HG03457 (cell line): ENCODE data around the gene KISS1.
"Not testable (repeated sequence)": the region's sequence is repeated elsewhere in the genome, so short reads cannot be mapped to it uniquely, and the experiment has no call there.

Source experiments
- ATAC-seq: cut with Tn5 transposase; IDR thresholded peaks from one replicate; pipeline ENCODE4 v1.9.1; 2021; ENCODE audit warnings: moderate number of reproducible peaks; ENCODE audit not compliant: unreplicated experiment

Gene KISS1, protein sequence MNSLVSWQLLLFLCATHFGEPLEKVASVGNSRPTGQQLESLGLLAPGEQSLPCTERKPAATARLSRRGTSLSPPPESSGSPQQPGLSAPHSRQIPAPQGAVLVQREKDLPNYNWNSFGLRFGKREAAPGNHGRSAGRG

DNA sequence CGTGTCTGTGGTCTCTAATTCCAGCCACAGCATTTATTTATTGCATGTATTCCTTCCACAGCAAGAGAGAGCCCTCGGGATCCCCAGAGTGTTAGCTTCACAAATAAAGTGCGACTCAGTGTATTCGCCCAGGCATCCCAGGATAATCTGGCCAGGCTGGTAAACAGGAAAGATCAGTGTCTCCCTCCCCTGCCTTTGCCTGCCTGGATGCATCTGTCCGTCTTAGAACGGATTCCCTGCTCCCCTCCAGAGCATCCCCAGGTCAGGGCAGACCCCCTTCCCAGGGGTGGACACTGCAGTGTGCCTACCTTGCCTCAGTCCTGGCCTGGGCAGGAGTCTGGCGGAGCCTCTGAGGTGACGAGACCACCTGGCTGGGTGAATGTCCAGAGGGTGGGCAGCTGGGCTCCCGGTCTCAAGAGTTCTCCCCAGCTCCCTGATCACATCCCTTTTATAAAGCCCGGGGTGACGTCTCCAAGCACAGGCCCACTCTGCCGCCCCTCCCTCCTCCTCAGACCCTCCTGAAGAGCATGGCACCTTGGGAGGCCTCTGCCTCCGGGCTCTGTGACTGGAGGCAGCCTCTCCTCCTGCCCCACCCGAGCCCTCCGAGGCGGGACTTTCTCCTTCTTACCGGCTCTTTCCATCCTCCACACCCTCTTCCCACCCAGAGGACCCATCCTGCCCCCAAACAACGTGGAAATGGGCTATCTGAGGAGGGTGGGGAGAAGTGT is at the start of gene KISS1:
TSS of gene KISS1 (minus strand) at position 424 of the 728 bp plus-strand sequence. CDS start 3,615 bp downstream, outside the sequence.
- ATAC-seq: no peak

DNA sequence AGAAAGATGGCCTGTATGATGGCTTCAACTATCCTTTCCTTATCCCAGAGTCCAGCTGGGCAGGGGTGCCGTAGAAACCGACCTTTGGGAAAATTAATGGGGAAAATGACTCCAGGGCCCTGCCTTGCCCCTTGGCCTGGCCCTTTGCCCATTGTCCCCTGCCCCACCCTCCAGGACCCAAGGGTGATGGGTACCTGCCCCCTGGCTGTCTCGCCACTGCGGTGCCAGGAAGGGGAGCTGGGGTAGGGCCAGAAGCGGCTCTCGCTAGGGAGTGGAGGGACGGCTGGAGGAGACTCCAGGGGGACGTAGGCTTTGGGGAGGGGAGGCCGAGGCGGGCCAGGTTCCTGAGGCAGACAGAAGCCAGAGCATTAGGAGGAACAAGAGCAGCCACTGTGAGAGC is 46.6 kb upstream of the KISS1 start:
- ATAC-seq: no peak

DNA sequence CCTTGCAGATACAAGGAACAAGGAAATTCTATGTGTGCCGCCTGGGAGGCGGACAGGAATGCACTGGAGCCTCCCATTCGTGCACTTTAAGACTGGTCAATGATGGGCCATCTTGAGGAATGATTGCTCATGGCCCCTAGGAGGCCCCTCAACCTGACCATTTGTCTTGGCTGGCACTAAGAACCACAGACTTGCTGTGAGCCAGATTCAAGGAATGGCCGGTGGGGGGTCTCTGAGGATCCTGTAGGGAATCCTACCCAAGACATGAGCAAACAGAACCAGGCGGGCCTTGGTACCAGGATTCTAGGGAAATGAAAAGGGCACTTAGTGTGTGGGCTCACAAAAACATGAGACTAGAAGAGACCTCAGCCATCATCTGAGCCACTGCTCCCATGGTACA is 45.6 kb upstream of the KISS1 start:
- ATAC-seq: no peak

DNA sequence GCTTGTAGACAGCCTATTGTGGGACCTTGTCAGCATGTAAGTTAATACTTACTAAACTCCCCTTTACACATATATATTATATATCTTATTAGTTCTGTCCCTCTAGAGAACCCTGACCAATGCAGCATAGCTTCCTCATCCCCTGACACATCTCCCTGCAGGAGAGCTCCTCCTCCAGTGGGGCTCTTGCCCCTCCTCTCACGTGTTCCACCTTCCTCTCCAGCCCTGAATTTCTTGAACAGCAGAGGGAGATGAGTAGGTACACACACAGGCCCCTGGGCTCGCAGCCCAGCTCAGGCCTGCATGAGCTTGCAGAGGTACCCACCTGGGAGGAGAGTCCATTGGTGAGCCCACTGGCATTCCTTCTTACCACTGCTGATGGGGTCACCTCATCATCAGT is 44.8 kb upstream of the KISS1 start:
- no peak for ATAC-seq

DNA sequence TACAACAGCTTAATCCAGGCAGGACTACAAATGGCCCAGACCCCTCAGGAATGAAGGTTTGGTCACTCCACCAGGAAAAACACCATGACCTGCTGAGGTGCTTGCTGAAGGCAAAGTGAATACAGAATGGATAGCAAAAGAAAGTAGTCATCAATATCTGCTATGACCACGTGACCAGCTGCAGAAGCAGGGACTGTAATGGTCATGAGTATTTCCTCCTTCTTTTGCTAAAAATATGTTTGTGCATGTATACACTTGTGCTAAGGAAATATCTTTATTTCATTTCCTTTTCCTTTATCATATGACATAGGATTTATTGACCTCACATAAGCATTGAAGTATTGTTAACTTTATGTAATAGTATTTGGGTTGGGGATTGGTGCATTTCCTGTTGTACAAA is 43.9 kb upstream of the KISS1 start:
- no peak for ATAC-seq

DNA sequence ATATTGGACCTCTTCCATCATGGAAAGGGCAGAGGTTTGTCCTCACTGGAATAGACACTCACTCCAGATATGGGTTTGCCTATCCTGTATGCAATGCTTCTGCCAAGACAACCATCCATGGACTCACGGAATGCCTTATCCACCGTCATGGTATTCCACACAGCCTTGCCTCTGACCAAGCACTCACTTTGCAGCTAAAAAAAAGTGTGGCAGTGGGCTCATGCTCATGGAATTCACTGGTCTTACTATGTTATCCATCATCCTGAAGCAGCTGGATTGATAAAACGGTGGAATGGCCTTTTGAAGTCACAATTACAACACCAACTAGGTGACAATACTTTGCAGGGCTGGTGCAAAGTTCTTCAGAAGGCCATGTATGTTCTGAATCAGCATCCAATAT is 43.1 kb upstream of the KISS1 start:
- not testable (repeated sequence) for ATAC-seq

DNA sequence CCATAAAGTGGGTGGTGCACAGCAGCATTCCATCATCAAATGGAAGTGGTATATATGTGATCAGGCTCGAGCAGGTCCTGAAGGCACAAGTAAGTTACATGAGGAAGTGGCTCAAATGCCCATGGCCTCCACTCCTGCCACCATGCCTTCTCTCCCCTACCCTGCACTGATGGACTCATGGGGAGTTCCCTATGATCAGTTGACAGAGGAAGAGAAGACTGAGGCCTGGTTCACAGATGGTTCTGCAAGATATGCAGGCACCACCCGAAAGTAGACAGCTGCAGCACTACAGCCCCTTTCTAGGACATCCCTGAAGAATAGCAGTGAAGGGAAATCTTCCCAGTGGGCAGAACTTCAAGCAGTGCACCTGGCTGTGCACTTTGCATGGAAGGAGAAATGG is 42.2 kb upstream of the KISS1 start:
- not testable (repeated sequence) for ATAC-seq

DNA sequence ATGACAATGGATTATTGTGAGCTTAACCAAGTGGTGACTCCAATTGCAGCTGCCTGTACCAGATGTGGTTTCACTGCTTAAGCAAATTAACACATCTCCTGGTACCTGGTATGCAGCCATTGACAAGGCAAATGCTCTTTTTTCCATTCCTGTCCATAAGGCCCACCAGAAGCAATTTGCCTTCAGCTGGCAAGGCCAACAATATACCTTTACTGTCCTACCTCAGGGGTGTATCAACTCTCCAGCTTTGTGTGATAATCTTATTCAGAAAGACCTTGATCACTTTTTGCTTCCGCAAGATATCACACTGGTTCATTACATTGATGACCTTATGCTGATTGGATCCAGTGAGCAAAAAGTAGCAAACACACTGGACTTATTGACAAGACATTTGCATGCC is 41.2 kb upstream of the KISS1 start:
- not testable (repeated sequence) for ATAC-seq

DNA sequence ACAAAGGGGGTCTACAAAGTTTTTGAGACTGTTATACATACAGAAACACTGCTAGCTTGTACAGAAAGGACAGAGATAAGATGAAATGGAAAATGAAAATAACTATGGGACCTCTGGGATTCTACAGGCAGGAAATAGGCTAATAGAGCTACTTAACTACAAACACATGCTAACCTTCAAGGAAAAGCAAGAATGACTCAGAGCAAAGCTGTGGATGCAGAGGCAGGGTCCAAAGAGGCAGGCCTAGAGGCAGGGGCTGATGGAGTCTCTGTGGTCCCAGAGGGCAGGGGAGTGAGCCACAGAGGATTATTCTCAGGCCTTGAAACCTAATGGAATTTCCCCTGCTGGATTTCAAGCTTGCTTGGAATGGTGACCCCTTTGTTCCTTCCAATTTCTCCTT is 36.2 kb upstream of the KISS1 start:
- ATAC-seq: no peak

DNA sequence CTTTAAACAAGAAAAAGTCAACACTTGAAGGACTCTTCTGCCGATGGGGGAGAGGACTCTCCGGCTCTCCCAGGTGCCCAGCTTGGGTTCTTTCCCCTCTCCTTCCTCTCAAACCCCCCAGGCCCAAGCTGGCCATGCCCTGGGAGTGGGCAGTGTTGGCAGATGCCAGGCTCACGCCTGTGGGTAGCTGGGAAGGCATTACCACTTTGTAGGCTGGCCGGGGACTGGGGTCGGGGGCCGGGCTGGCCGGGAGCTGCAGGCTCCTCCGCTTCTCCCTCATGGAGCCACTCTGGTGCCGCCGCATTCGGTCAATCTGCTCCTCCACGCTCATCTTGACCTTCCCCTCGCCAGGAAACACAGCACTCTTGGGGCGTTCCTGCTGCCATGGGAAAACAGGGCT is 33.9 kb upstream of the KISS1 start:
- ATAC-seq: no peak

DNA sequence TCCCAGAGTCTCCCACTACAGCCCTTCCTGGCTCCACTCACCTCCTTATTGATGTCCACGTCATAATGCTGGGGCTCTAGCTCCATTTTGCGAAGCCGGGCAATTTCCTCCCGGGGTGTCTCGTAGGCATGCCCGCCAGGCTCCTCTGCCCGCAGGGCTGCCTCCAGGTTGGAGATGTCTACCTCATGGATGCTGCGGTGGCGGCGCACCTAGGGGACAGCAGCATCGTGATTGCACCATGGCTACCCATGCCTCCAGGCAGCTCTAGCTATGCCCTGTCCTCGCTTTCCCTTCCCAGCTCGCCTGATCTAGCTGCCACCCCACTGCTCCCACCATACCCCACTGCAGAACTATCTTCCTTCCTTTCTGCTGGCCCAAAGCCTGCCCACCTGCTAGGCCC is 32.6 kb upstream of the KISS1 start:
- no peak for ATAC-seq

DNA sequence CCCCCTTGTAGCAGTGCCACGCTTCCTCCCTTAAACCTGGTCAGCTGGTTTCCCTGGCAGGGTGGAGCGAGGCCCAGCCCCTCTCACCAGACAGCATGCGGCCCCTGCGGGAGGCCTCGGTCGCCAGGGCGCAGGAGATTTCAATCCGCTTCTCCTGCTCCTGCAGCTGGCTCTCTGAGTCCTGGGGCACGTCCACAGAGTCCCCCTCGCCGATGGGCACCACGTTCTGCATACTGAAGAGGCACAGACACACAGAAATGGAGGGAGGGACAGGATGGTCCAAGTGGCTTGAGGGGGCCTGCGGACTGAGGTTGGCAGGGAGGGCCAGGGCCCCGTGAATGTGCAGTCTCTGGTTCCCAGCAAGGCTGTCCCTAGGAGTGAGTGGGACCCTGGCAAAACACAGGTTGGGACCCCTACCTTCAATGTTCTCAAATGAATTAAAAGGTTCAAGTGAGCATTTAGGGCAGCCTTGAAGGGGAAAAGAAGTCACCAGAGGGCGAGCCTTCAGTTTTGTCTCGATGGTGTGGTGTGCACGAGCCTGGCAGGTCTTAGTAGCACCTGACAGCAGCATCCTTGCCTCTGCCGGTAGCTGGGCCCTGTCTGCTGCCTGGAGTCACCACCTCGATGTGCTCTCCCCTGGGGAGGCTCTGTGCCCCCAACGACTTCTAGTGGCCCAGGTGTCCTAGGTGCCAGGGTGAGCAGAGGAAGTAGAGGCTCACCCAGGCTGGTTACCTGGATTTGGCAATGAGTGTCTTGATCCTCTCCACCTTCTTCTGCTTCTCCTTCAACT is 31.9 kb upstream of the KISS1 start:
- no peak for ATAC-seq

DNA sequence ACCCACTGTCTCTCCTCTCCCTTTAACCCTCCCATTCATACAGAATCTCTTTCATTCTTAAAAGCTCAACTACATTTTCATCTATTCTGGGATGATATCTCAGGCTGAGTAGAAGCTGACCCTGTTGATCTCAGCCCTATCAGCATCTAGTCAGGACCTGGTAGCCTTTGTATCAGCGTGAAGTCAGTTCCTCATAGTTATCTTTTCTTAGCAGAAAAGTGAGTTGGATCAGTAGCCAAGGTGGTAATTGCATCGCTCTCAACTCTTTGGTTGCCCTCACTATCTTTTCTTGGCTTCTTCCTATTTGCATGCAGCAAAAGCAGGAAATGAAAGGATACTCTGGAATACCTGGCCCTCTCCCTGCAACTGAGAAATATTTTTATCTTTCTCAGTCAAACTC is 31.1 kb upstream of the KISS1 start:
- ATAC-seq: no peak

DNA sequence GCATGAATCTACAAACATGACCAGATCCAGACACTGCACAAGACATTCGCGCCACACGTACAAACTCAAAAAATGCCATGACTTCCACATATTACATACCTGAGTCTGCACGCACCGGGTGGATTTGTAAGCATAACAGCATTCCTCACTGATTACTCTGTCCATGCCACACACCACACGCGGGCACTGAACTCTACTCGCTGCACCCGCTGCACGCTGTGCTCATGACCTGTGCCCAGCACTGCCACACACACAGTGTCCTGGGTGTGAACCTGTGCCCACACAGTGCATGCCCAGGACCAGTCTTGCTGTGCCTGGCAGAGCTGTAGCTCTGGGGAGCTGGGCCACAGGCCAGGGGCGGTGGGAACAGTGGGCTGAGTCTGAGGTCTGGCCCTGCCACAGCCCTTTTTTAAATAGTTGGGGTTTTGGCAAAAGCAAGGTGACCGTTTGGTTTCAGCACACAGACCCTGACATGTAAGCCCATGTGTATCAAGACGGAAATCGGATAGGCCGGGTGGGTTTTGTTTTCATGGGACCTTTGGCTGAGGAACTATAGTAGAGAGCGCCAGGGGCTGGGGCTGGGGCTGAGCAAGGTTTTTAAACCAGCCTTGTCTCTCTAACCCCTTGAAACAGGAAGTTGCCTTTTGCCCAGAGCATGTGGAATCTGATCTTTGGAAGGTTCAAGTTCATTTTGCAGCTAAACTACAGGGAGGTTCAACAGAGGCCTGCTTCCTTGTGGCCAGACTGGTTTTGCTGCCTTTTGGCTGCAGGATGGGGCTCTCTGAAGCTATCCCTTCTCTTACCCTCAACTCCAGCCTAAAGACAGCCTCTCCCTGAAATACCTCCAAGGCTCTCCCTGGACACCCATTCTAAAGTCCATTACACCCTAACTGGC is 29.8 kb upstream of the KISS1 start:
- no peak for ATAC-seq

DNA sequence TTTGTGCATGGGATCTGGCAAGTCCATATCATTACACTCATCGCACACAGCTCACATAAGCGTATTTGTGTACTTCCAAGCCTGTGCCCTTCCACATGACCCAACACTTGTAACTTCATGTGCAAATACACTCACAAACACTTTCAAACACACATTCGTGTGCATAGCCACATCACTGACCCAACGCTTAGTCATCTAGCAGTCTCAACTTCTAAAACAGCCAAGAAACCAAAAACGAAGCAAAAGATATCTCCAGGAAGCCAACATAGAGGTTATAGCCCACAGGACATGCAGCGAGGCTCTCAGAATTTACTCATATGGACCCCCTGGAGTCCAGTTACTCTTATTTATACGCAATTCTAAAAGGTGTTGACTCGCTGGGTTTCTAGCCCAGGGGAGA is 28.4 kb upstream of the KISS1 start:
- ATAC-seq: no peak

DNA sequence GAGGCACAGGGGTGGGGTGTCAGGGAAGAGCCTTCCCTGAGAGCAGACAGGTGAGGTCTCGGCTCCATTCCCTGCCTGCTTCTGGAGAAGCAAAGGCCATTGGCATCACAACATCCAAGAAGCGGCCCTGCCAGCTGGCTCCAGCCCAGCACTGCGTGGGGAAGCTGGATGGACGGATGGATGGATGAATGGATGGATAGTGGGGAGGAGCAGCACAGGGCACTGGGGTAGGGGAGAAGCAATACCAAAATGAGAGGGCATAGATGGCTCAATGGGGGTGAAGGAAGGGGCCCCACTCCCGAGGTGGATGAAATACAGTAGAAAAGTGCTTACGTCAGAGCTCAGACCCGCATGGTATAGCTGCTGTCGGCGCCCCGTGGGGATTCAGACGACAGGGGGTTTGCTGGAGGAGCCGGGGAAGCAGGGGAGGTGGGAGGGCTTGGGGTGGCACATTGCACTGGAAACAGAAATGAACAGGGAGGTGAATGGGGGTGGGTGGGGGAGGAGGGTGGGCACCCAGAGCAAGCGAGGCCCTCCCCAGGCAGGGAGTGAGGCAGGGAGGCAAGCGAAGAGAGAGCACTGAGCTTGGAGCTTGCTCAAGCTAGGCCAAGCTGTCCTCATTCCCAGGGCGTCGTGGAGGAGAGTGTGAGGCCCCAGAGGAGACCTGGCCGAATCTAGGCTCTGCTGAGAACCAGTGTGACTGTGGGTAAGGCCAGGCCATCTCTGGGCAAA is 27.0 kb upstream of the KISS1 start:
- ATAC-seq: no peak

DNA sequence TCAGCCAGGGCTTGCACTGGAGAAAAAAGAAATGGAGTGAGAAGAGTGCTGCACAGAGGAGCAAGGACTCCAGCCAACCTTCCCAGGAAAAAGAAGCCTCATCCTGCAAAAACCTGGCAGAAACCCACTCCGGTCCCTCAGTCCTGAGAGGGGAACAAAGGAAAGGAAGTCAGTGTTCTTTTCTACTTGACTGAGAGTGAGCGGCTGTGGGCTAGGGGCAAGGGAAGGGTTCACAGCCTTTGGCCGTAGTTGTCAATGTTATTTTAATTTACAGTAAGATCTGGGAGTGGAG is 26.4 kb upstream of the KISS1 start:
- ATAC-seq: no peak

DNA sequence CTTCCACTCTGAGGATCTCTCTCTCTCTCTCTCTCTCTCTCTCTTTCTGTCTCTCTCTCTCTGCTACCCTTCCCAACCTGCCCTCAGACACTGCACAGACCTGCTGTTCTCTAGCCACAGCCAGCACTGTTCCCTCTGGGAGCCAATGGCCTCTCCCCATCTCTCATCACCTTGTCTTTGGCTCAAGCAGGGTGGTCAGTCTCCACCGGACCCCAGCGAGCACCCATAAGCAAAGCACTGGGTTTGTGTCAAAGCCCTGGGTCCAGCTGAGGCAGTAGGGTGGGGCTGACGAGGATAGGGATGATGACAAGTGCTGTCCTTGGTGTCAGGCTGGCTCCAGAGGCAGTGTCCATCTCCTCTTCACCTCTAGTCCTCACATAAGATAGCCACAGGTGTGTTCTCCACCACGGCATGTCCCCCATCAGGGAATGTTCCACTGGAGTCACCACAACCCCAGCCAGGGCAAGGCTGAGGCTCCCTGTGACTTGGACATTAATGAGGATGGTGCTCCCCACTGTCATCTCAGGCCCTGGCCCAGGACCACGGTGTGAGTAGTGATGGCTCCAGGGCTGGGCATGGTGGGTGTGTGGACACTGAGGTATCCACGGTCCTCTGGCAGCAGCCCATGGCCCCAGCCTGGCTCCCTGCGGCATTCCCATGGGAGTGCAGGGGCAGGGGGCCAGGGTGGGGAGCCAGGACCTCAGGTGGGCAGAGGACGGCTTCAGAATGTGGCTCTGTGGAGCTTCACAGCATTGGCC is 25.9 kb upstream of the KISS1 start:
- ATAC-seq: no peak

DNA sequence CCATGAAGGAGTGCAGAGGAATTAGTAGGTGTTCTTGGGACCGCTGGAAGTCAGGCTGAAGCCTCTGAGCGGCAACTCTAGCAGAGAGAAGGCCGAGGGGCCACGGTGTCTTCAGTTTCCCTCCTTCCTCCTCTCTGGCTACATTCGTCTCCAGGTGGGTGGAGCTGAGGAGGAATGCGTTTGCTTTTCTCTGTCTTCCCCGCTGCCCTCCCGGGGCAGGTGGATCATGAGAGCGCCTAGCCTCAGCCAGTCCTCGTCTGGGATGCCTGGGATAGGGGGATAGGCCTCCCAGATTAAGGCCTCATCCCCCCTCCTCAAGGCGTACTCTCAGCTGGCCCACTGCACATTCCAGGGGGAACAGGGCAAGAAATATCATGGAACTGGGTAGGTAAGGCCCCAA is 25.0 kb upstream of the KISS1 start:
- ATAC-seq: no peak
